SK-N-MC (cell line): ENCODE data around the gene MSS51.

Experiments
- EZH2 ChIP-seq: fragments of 200-600 bp; sonication (generic); IDR thresholded peaks from one replicate; pipeline ENCODE4 v1.6.1; 2017; ENCODE audit warnings: antibody characterized with exemption
- FOXP2 ChIP-seq: optimal IDR thresholded peaks from 2 replicates; pipeline ENCODE3; 2011; ENCODE audit warnings: mild to moderate bottlenecking, moderate library complexity; ENCODE audit not compliant: insufficient read depth; ENCODE audit errors: extremely low read length, control extremely low read depth
- POLR2AphosphoS5 ChIP-seq: IDR thresholded peaks from 2 replicates; pipeline ENCODE4 v1.6.1; 2012; ENCODE audit warnings: mild to moderate bottlenecking, low read depth, low read length, borderline replicate concordance

GRCh38 chr10:73456187-73456890 lies 23.0 kb upstream of the MSS51 start:
- TF ChIP-seq EZH2 (no peak), POLR2AphosphoS5 (no peak), FOXP2 (no peak)
